ENCODE measurements around the gene PCP4. TPM values are rescaled to one million over a fixed set of nuclear protein-coding genes. Genes with fewer than 3 reads are reported as not detected.

The PCP4 gene
- total RNA-seq, 1 donor from 2014 or later = not detected

DNA sequence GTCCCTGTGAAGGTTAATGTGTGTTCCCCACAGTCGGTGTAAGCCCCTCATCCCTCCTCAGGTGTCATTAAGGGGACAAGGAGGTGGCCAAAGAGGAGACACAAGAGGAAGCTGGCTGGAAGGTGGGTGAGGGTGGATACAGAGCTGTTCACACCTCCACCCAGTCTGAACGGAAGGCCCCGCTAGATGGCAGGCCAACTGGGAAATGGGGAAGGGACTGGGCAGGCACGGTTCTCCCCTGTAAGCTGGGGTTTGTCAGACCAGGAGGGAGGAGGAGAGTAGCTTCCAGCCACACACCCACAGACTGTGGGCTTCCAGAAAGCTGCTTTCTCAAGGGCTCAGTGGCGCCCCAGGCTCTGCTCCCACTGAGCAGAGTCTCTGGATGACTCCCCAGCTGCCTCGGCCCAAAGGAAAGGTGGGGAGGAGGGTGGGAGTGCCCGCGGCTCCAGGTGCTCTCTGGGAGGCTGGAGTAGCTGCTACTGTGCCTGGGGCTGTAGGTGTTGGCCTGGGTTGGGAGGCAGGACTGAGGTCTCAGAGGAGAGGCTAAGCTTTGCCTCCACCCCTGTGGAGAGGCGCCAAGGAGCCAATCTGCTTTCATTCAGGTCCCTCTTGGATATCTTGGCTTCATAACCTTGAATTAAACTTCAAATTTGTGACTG is 41.2 kb downstream of the PCP4 start:
- Mint-ChIP-seq H3K9me3 (peaks cover 5% of the 10 kb centered on the region), H3K36me3 (ENCODE audit: low read depth) (no peaks in the 10 kb centered on the region), H3K4me3 (ENCODE audit: low read depth) (no peak overlapping the region), H3K27me3 (ENCODE audit: low read depth) (no peaks in the 10 kb centered on the region), H3K4me1 (ENCODE audit: low read depth) (no peaks in the 10 kb centered on the region), H3K27ac (no peak overlapping the region)
- intact Hi-C loops (cut with micrococcal nuclease) = no loop called here
- DNase-seq (ENCODE audit: low spot score) = no peak

- Mint-ChIP-seq H3K4me1 (ENCODE audit: low read depth) (no peaks in the 10 kb centered on the region), H3K9me3 (peaks cover 7% of the 10 kb centered on the region), H3K27ac (no peak overlapping the region), H3K36me3 (ENCODE audit: low read depth) (no peaks in the 10 kb centered on the region), H3K27me3 (ENCODE audit: low read depth) (no peaks in the 10 kb centered on the region), H3K4me3 (ENCODE audit: low read depth) (no peak overlapping the region)
- DNase-seq (ENCODE audit: low spot score) = no peak
- intact Hi-C loops (cut with micrococcal nuclease) = no loop called here
Observed at GRCh38 chr21:39911286-39912199, 44.3 kb downstream of the PCP4 start.

DNA sequence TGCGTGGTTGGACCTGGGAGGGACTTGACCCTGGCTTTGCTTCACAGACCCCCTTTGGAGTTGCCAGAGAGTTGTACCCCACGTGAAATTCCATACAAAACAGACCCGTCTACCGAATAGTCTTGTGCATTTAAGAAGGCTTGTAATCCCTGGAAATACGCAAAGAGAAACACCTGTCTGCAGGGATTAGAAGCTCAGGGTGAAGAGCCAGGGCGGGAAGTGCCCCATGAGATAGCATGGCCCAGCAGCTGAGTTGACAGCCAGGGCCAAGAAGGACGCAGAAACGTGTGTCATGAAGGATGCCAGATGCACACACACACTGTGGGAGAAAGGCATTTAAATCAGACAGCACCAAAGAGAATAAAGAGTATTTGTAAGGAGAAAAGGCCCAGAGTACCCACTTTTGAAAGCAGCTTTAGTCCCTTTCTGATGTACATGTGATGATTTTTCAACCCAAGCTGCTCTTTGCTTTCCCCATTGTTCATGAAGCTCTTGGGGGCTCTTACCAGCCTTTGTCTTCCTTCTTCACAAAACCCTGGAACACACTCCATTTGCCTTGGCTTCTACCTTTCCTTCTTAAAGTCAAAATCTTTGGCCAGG is 46.6 kb downstream of the PCP4 start:
- Mint-ChIP-seq H3K27ac (no peak overlapping the region), H3K4me3 (ENCODE audit: low read depth) (no peak overlapping the region), H3K36me3 (ENCODE audit: low read depth) (no peaks in the 10 kb centered on the region), H3K27me3 (ENCODE audit: low read depth) (no peaks in the 10 kb centered on the region), H3K4me1 (ENCODE audit: low read depth) (no peaks in the 10 kb centered on the region), H3K9me3 (peaks cover 12% of the 10 kb centered on the region)
- intact Hi-C loops (cut with micrococcal nuclease) = no loop called here
- no peak for DNase-seq (ENCODE audit: low spot score)

GRCh38 chr21:39915881-39916280 is 48.6 kb downstream of the PCP4 start:
- peaks cover 7% of the 10 kb centered on the region for H3K9me3 Mint-ChIP-seq
- DNase-seq (ENCODE audit: low spot score) = no peak
- no peaks in the 10 kb centered on the region for H3K27me3 Mint-ChIP-seq (ENCODE audit: low read depth)
- H3K4me3 Mint-ChIP-seq (ENCODE audit: low read depth) = no peak overlapping the region
- H3K36me3 Mint-ChIP-seq (ENCODE audit: low read depth) = no peaks in the 10 kb centered on the region
- no peak overlapping the region for H3K27ac Mint-ChIP-seq
- H3K4me1 Mint-ChIP-seq (ENCODE audit: low read depth) = no peaks in the 10 kb centered on the region
- intact Hi-C loops (cut with micrococcal nuclease) = no loop called here

GRCh38 chr21:39918558-39918957 is 51.3 kb downstream of the PCP4 start:
- no peak overlapping the region for H3K4me3 Mint-ChIP-seq (ENCODE audit: low read depth)
- H3K36me3 Mint-ChIP-seq (ENCODE audit: low read depth) = no peaks in the 10 kb centered on the region
- DNase-seq (ENCODE audit: low spot score) = no peak
- intact Hi-C loops (cut with micrococcal nuclease) = no loop called here
- H3K27me3 Mint-ChIP-seq (ENCODE audit: low read depth) = no peaks in the 10 kb centered on the region
- peaks cover 7% of the 10 kb centered on the region for H3K9me3 Mint-ChIP-seq
- H3K4me1 Mint-ChIP-seq (ENCODE audit: low read depth) = no peaks in the 10 kb centered on the region
- no peak overlapping the region for H3K27ac Mint-ChIP-seq

DNA sequence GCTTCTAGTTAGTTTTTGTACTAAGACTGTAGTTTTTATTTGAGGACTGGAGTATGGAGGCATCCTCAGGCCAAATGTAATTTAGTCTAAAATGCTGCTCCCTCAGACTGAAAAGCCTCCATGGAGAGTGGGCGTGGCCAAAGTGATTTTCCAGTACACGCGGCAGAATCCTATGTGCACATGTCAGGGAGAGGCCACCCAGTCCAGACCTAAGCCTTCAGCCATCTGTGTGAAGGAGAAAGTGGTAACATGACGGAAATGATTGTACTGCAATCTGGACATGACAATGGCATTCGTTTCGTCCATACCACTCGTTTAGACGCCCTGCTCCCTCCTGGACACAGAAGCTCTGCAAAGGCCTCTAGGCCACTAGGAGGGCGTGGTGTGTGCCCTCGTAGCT is 56.2 kb downstream of the PCP4 start:
- Mint-ChIP-seq H3K4me3 (ENCODE audit: low read depth) (no peak overlapping the region), H3K27me3 (ENCODE audit: low read depth) (no peaks in the 10 kb centered on the region), H3K27ac (no peak overlapping the region), H3K36me3 (ENCODE audit: low read depth) (no peaks in the 10 kb centered on the region), H3K4me1 (ENCODE audit: low read depth) (no peaks in the 10 kb centered on the region), H3K9me3 (no peaks in the 10 kb centered on the region)
- DNase-seq (ENCODE audit: low spot score) = no peak
- intact Hi-C loops (cut with micrococcal nuclease) = no loop called here

DNA sequence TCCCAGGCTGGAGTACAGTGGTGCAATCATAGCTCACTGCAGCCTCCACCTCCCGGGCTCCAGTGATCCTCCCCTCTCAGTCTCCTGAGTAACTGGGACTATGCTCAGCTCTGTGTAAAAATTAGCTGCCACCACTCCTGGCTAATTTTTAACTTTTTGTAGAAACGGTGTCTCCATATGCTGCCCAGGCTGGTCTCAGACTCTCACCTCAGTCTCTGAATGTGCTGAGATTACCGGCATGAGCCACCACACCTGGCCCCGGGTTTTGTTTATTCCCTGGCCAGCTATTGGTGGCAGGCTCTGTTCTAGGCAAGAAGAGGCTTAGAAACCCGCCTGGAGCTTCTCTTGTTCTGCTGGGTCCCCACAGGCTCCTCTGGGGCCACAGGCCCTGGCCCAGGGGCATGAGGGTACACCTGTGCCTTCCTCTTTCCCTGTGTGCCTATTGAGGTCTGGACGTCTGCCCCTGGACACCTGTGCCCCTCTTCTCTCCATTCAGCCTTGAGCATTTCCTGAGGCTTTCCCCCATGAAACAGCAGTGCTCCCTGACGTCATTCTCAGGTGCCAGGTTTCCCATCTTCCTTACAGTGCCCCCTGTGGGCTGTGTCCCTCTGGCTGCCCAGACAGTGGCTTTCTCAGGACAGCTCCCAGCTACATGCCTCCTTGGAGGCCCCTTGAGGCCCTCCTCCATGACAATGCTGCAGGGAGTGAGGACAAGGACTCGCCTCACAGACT is 57.5 kb downstream of the PCP4 start:
- DNase-seq (ENCODE audit: low spot score) = no peak
- H3K4me3 Mint-ChIP-seq (ENCODE audit: low read depth) = no peak overlapping the region
- intact Hi-C loops (cut with micrococcal nuclease) = no loop called here
- H3K36me3 Mint-ChIP-seq (ENCODE audit: low read depth) = no peaks in the 10 kb centered on the region
- no peaks in the 10 kb centered on the region for H3K9me3 Mint-ChIP-seq
- H3K4me1 Mint-ChIP-seq (ENCODE audit: low read depth) = no peaks in the 10 kb centered on the region
- H3K27me3 Mint-ChIP-seq (ENCODE audit: low read depth) = no peaks in the 10 kb centered on the region
- H3K27ac Mint-ChIP-seq = no peak overlapping the region

- no peak overlapping the region for H3K4me3 Mint-ChIP-seq (ENCODE audit: low read depth)
- no peaks in the 10 kb centered on the region for H3K27me3 Mint-ChIP-seq (ENCODE audit: low read depth)
- intact Hi-C loops (cut with micrococcal nuclease) = no loop called here
- no peaks in the 10 kb centered on the region for H3K4me1 Mint-ChIP-seq (ENCODE audit: low read depth)
- no peaks in the 10 kb centered on the region for H3K9me3 Mint-ChIP-seq
- DNase-seq (ENCODE audit: low spot score) = no peak
- H3K27ac Mint-ChIP-seq = no peak overlapping the region
- H3K36me3 Mint-ChIP-seq (ENCODE audit: low read depth) = no peaks in the 10 kb centered on the region
Observed at GRCh38 chr21:39927304-39927886, 60.2 kb downstream of the PCP4 start.

GRCh38 chr21:39932335-39932734 is 65.1 kb downstream of the PCP4 start:
- Mint-ChIP-seq H3K27ac (no peak overlapping the region), H3K9me3 (peaks cover 6% of the 10 kb centered on the region), H3K4me1 (ENCODE audit: low read depth) (no peaks in the 10 kb centered on the region), H3K27me3 (ENCODE audit: low read depth) (no peaks in the 10 kb centered on the region), H3K36me3 (ENCODE audit: low read depth) (no peaks in the 10 kb centered on the region), H3K4me3 (ENCODE audit: low read depth) (no peak overlapping the region)
- intact Hi-C loops (cut with micrococcal nuclease) = no loop called here
- no peak for DNase-seq (ENCODE audit: low spot score)

DNA sequence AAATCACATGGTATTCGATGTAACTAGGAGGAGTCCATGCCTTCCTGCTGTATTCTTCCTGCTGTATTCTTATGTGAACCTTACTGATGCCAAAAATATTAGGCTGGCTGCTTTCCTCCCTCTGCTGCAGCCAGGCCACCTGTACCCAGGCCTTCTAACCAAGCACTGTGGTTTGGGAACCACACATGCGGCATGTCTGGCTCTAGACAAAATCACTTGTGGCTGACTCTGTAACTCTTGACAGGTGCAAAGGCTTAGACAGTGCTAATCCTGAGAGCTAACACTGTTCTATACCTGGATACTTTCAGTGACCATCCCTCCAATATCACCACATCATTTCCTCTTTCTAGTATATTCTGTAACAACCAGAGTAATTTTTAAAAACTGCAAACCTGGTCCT is 67.7 kb downstream of the PCP4 start:
- intact Hi-C loops (cut with micrococcal nuclease) = no loop called here
- H3K27ac Mint-ChIP-seq = no peak overlapping the region
- H3K4me1 Mint-ChIP-seq (ENCODE audit: low read depth) = no peaks in the 10 kb centered on the region
- H3K27me3 Mint-ChIP-seq (ENCODE audit: low read depth) = no peaks in the 10 kb centered on the region
- no peaks in the 10 kb centered on the region for H3K36me3 Mint-ChIP-seq (ENCODE audit: low read depth)
- DNase-seq (ENCODE audit: low spot score) = no peak
- peaks cover 8% of the 10 kb centered on the region for H3K9me3 Mint-ChIP-seq
- no peak overlapping the region for H3K4me3 Mint-ChIP-seq (ENCODE audit: low read depth)

DNA sequence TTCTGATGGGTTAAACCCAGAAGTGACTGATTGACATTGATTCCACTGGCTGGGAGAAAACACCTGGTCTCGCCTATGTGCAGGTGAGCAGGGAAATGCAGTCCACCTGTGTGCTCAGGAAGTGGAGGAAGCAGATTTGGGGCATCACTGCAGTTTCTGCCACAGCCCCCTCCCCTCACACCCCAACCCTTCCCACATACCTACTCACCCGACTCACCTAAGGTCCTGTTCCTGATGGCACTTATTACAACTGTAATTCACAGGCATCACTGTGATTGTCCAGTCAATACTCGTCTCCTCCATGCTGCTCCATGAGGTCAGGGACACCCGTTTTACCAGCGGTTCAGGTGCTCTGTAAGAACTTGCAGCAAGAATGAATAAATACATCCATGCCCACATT is 68.5 kb downstream of the PCP4 start:
- Mint-ChIP-seq H3K36me3 (ENCODE audit: low read depth) (no peaks in the 10 kb centered on the region), H3K27ac (no peak overlapping the region), H3K4me1 (ENCODE audit: low read depth) (no peaks in the 10 kb centered on the region), H3K27me3 (ENCODE audit: low read depth) (no peaks in the 10 kb centered on the region), H3K9me3 (peaks cover 12% of the 10 kb centered on the region), H3K4me3 (ENCODE audit: low read depth) (no peak overlapping the region)
- intact Hi-C loops (cut with micrococcal nuclease) = no loop called here
- no peak for DNase-seq (ENCODE audit: low spot score)

DNA sequence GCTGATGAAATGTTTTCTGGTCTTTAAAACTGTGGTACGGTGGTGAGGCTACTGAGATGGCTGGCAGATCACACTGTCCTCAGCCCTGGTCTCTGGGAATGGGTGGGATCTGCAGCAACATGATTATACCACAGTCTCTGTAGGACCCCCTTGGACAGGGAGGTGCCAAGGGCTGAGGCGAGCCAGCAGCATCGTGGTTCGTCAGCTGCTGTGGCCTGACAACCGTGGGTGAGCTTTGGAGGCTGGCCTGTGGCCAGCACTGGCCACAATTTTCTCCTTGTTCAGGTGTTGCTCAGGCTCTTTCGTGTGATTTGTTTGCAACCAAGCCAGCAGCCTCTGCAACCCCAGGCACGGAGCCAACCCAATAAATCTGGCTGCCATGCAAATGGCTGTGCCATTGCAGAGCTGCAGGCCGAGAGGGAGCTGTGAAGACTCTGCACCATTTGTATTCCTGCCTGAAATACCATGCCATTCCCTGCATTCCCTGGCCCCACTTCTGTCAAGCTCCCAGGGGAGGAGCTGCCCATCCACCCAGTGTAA is 70.9 kb downstream of the PCP4 start:
- peaks cover 14% of the 10 kb centered on the region for H3K9me3 Mint-ChIP-seq
- H3K27me3 Mint-ChIP-seq (ENCODE audit: low read depth) = no peaks in the 10 kb centered on the region
- no peak overlapping the region for H3K27ac Mint-ChIP-seq
- H3K36me3 Mint-ChIP-seq (ENCODE audit: low read depth) = no peaks in the 10 kb centered on the region
- intact Hi-C loops (cut with micrococcal nuclease) = no loop called here
- no peaks in the 10 kb centered on the region for H3K4me1 Mint-ChIP-seq (ENCODE audit: low read depth)
- no peak overlapping the region for H3K4me3 Mint-ChIP-seq (ENCODE audit: low read depth)
- DNase-seq (ENCODE audit: low spot score) = no peak

Data from activated T-helper 2 cell treated with anti-CD3 and anti-CD28 coated beads, Interferon-gamma antibody, Interleukin-2, Interleukin-4, amounts not matched to agents 10 μg/mL and 5 μg/mL and 100 μg/mL, durations not matched to agents 14 hours and 24 hours and 36 hours (primary cell).